ENCODE results near the gene TMEFF2.

The TMEFF2 gene, protein sequence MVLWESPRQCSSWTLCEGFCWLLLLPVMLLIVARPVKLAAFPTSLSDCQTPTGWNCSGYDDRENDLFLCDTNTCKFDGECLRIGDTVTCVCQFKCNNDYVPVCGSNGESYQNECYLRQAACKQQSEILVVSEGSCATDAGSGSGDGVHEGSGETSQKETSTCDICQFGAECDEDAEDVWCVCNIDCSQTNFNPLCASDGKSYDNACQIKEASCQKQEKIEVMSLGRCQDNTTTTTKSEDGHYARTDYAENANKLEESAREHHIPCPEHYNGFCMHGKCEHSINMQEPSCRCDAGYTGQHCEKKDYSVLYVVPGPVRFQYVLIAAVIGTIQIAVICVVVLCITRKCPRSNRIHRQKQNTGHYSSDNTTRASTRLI

DNA sequence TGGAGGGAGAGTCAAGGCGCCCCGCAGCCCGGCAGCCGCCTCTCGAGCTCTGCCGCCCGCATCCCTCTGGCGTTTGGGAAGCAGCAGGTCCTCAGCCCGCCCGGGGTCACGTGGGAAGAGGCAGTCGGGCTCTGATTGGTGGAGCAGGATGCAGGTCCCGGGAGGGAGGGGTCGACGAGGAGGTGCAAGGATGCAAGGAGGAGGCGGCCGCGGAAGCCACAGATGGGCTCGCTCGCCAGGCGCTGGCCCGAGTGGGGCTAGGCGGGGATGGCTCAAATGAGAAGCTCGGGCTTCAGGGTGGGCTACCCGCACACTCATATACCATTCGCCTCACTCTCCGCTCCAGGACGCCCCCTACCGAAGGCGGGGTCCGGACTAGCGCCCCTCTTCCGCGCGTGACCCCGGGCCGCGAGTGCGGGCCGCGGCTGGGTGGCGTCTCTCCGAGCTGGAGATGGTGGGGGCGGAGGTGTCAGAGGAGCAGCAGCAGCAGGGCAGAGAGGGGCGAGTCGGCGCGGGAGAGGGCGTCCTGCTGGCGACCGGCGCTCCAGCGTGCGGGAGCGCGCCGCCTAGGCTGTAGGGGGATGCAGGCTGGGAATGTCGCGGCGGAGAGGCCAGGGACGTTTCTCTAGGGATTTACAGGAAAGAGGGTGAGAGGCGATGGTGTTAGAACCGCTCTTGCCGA, at the start of gene TMEFF2:
TMEFF2 (minus strand) TSS at position 68 of the 682 bp plus-strand sequence. CDS start 409 bp downstream, outside the sequence.
- peak; percentile 15 to 29 for DNase-seq

DNA sequence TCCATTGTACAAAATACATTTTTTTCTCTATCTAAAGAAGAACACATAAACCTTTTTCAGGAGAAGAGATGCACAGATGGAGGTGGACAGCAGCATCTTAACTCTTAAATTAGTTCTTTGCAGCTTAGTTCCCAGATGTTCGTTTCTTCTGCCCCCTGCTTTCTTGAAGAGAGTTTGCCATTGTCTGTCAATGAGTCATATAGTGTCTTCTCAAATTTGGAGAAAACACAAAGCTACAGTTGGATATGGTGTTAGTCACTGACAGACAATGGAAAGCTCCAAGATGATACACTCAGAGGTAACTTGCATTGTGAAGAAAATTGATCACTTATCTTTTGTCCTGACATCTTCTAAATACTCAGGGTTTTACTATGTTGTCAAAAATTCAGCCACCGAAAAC, 48.8 kb upstream of the TMEFF2 start:
- no peak for DNase-seq

DNA sequence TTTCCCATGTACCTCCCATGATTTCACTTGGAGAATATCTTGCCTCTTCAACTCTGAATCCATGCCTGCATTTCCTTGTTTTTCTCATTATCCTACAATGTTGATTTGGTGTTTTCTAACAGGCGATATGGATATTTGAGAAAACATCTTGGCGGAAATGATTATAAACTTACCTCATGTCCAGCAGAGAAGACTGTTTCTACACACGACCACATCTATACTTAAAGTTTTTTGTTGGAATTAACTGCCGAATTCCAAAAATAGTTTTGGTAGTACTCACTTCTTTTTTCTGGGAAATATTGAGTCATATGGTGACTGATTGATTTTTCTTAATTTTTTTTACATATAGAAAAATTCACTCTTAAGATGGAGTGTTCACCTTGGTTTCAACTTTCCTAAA, 41.4 kb upstream of the TMEFF2 start:
- no peak for DNase-seq

DNA sequence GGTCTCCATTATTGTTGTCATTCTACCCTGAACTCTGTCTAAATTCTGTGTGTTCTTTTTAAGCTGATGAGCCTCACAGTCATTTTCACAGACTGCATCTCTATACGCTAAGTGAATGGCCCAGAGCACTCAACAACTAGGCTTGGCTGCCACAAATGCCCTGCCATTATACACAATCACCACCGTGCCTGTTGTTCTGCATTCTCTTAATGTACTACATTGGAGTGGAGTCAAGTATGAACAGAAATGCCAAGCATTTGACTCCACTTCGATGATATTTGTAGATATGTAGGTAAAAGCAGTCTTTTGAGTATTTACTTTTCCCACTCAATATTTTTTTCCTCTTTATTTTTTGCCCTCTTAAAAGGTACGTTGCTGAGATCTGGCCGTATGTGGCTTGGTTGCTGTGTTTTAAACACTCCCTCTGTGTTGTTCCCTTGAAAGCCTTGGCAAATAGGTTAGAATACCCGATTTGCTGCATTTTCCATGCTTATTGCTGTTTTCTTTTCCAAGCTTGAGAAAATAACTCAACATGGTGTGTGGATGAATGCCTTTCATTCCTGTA, 36.2 kb upstream of the TMEFF2 start:
- no peak for DNase-seq

DNA sequence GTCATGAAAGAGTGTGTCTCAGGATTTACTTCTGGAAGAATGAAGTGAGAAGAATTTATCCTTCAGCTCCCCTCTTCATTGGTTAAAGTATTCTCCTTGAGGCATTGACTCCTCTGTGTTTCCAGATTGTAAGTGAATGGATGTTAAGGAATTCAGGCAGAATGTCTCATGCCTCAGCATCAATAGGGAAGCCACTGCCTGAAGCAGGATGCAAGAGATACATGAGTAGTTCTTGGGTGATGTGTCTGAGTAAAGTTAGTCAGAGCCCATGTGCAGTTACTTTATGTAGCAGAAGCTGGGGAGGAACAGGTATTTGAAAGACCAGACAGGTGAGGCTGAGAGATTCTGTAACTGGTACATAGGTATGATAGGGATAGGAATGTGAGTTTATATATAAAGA, 34.0 kb upstream of the TMEFF2 start:
- DNase-seq, result no peak

DNA sequence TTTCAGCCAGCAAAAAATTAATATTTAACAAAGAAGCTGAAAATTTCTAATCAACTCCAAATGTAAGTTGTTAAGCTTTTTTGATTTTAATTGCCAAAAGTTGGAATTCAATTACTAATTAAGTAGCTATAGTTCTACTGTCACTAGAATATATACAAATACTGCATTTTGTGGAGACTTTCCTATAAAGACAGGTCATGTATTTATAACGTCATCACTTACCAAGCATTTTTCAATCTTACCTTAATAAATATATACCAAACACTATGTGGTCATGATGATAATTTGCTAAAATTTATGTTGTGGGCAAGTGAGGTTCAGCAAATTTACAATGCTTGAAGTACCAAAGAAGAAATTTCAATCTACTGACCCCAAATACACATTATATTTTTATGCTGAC, 24.2 kb upstream of the TMEFF2 start:
- DNase-seq, result no peak

DNA sequence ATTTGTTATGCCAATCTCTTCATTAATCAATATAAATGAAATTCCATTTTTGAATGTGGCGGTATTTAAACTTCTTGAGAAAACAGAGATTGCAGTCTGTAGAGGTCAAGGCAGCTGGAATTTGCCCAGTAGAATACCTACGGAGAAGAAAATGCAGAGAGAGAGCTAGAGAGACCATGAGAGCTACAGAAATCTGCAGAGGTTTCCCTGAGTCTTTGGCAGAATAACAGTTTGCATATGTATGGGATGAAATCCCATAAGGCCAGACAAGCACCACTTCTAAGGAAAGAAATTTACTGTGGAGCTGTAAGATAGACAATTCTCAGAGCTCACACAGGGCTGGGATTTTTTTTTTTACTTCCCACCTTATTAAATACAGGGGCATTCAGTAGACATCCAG, 23.6 kb upstream of the TMEFF2 start:
- no peak for DNase-seq

DNA sequence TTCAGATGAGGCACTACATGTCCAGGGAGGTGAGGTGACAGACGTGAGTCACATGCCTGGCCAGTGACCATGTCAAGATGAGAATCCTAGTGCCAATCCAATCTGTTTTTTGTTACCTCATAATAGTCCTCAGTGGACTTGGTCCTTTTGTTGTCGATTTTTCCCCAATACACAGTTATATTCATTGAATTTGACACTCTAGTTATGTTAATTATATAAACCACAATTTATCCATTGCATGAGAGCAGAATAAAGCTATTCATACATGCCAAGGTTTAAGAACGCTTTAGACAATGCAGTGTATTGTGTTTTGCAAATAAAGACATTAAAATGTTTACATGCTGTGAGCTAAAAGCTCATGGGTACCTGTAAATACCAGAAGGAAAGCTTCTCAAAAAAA, 21.6 kb upstream of the TMEFF2 start:
- DNase-seq, result no peak

DNA sequence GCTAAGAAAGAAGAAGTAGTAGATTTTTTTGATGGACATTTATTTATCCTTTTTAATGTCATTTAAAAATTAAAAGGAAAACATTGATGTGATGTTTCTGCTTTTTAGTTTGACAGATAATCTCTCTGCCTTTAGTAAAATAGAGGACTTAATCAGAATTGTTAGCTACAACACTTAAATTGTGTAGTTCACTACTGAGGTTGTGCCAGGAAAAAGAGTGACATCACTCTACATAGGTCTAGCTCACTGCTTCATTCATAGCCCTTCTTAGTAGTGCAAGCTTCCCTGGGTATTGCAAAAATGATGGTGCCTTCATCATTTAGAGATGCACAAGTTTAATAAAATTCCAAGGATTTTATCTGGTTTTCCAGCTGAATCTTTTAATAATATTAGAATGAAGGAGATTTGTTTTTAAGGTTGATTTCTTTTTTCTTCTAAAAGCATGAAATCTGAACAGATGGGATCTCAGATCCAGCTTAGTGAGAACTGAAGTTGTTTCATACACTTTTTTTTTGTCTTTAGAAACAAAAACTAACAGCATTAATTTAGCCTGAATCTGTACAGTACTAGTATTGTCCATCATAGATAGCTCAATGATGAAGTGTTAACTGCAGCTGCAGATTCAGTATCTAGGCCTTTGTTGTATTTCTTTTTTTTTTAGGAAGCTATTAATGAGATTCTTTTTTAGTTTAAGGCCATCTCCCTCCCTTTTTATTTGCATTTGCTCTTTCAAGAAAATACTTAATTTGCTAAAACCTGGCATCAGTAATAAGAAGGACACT, 20.6 kb upstream of the TMEFF2 start:
- DNase-seq, result no peak

DNA sequence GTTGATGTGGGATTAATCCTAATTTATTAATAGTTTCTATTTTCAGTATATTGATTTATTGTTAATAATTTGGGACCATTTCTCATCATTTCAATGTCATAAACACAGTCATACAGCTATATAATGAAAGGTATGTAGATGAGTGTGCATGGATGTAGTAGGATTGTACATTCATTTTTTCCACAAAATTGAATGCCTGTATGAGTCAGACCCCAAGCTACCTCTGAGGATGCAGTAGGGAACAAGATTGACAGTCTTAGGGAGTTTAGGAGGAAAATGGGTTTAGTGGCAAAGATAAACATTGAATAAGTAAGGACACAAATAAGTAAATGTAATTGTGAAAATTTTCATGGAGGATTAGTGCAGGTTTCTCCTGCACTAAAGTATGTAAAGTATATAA, 14.1 kb upstream of the TMEFF2 start:
- no peak for DNase-seq

DNA sequence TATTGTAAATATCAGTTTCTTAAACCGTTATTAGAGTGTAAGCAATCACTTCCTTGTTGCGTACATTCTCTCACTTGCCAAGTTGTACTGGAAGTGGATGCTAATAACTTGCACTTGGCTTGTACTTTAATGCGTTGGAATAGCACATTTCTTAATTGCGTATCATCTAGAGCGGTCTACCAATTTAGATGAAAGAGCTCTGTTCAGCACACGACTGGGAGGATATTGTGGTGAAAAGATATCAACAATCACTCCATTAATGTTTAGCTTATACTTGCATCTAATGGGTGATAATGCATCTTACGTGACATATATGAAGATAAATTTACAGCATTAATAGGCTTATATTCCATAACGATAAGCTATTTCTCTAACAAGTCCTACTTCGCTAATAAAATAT, 11.7 kb upstream of the TMEFF2 start:
- no peak for DNase-seq

DNA sequence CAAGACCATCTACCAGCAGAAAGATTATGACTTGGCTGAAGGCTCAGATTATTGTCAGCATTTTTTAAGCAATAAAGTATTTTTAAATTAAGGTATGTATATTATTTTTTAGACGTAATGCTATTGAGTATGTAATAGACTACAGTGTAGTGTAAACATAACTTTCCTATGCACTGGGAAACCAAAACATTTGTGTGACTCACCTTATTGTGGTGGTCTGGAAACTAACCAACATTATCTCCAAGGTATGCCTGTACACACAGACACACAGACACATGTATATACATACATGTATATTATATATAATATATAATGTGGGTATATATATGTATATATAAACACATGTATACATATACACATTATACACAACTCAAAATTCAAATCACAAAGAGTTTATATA, 9.1 kb upstream of the TMEFF2 start:
- DNase-seq, result no peak

DNA sequence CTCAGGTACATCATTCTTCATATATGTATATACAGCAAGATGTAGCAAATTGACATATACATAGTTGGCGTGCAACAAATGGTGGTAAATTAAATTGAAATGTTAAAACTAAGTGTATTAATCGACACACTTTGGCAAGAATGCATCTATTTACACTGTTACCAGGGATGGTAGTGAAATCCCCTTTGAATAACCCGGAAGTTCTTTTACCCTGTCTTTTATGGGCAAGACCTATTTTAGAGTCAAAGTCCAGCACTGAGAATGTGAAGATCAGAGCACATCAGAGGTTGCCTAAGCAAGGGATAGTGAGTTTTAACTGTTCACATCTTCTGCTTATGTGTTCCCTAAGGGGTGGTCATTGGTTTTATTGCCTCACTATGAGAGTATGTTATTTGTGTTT, 7.6 kb upstream of the TMEFF2 start:
- no peak for DNase-seq

DNA sequence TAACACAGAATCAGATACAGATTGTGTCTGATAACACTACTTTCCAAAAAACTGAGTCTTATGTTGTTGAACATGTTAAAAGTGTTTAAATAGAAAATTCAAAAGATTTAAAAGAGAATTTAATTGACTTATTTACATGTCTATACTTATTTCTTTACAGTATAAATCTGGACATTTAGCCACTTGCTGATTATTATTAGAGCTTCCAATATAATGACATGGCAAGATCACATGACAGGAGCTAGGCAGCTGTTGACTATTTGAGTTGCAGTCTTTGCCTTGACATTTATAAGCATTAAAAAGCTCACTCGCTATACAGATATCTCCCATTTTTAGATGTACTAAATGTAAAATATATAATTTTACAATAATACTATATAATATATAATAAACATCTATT, 6.4 kb upstream of the TMEFF2 start:
- no peak for DNase-seq

DNA sequence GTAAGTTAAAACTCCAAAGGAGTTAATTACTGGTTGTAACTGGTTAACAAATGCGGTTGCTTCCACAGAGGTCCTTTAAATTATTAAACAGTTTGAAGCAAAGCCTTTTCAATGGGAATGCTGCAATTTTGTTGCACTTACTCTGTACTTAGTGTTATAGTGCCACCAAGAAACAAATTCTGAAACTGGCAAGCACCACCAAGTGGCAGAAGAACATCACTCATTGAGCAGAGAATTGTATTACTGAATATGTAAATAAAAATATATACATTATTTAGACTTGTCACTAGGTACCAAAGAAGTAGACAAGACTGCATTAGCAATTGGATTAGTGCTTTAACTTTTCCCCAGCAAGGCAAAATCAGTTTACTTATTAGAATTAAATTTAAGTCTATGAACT, 2.6 kb upstream of the TMEFF2 start:
- DNase-seq, result no peak

DNA sequence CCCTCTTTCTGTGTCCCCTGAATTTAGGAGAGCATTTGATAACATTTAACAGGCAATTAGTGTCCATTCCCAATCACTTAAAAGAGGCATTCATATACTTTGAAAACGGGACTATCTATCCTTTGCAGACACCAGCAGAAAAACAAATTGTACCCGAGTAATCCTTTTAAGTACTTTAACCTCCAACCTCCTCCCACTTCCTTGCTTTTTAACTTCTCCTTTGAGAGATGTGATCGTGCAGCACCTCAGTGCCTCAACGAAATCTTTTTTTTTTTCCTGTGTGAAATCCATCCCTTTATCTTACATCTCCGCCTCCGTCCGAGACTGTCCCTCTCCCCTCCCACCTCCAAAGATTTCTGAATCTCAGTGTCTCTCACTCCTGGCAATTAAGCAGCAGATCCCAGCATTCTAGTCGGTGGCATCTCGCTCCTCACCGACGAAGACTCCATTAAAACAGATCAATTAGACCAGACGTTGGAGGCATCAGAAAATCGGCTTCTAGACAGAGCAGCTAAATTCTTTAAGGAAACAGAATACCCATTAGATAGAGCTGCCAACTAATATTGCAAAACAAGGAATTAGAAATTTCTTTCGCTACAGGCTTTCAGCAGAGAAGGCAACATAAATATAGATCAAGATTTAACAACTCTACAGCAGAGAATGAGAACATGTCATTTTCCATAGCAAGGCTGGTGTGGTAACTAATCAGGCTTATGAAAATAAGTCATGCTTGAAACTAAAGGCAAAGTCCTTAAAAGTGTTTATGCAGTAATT, 1.9 kb upstream of the TMEFF2 start:
- DNase-seq, result no peak

DNA sequence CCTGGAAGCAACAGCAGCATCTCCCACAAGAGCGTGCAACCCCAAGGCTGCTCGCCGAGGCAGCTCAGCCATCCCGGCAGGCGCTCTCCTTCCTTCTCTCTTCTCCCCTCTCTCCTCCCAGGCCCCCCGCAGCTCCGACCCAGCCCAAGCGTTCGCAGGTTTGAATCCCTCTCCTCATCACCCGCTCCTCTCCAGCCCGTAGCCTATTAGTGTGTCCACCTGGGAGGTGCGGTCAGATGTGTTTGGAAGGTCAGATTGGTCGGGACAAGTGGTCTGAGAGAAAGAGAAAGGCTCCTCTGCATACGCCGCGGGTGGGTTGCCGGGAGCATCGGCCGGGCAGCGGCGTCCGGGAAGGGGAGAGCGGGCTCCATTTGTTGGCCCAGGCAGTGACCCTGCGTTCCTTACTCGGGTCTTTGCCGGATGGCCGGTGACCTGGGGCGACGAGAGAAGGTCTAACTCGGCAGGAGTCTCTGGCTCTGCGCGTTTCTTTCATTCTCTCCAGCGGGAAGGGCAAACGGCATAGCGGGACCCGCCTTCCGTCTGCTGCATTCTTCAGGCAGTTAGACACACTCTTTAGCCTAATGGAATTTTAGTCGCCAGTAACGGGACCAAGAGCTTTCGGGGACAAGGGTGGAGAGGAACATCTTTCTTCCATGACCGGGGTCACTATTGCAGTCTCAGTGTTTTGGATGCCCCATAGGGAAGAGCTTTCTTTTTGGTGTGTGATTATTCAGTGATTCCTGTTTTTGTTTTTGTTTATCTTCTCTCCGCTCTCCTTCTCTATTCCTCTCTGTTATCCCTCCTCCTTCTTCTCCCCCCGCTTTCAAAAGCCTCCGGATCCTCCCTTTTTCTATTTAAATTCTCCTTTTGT, 1.1 kb upstream of the TMEFF2 start:
- peak in 1 of 2 donors; percentile 1 for DNase-seq

DNA sequence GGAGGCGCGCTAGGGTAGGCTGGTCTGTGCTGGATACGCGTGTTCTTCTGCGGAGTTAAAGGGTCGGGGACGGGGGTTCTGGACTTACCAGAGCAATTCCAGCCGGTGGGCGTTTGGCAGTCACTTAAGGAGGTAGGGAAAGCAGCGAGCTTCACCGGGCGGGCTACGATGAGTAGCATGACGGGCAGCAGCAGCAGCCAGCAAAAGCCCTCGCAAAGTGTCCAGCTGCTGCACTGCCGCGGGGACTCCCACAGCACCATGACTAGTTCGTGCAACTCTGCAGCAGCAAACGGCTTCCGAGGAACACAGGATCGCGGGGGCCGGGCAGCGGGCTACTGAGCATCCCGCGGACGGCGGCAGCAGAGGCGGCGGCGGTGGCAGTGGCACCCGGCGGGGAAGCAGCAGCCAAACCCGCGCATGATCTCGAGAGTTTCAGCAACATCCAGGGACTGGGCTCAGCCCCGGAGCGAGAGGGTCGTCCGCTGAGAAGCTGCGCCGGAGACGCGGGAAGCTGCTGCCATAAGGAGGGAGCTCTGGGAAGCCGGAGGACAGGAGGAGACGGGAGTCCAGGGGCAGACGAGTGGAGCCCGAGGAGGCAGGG, 368 bp downstream of the TMEFF2 start:
- peak; percentile 3 to 10 for DNase-seq

DNA sequence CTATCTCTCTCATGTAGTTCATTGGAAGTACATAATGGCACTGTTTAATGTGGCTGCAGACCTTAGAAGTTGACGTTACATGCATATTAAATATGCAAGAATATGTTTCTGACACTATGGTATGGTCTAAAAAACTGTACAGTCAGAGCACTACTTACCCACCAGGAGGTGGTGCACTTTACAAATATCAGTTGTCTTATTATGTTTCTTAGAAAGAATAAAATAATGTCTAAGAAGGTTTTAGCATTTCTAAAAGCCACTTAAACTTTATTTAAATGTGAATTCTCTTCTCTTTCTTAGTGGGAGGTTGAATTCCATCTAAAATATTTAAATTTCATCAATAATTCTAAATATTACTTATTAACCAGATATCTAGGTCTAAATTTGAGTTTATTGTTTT, 4.3 kb downstream of the TMEFF2 start:
- DNase-seq, result no peak

DNA sequence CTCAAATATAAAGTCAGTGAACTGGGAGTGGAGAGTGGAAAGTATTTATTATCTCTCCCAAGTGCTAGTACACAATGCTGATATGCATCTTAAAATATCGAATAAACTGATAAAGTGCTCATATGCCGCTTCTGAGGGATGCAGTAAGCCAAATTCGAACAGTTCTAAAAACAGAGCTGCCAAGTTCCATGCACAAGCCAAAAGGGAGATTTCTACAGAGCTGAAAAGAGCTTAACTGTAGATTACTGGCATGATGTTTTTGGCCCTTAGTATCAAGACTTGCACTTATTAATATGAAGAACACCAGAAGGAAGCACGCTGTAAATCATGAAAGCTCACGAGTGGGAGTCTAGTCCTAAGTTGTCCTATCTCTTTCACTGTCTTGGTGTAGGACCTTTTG, 7.9 kb downstream of the TMEFF2 start:
- no peak for DNase-seq

DNA sequence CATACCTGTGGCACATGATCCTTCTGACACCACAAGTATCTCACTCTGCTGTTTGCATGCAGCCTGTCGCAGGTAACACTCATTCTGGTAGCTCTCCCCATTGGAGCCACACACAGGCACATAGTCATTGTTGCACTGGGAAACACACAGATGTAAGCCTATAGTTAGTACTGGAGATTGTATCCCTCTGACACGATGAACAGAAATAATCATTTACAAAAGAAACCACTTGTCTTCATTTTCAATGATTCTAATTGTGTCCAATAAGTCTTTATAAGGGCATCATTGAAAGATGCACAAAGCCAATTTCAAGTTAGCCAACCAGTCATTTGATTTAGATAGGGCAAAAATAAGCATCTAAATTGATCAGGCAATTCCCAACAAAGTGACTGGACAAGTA, 10.4 kb downstream of the TMEFF2 start:
- DNase-seq, result no peak

Data from activated CD4-positive, alpha-beta T cell treated with anti-CD3 and anti-CD28 coated beads for 4 hours (primary cell).